Stomach (tissue), 4 donors: ENCODE measurements around the gene RTL5.

Experiments
- CTCF ChIP-seq, 7 experiments: fragments of 450-650 bp in 4 of 7; fragments of 200-600 bp in 3 of 7; sonication (generic) in 3 of 7; IDR thresholded peaks; one replicate each; pipeline ENCODE4 v1.5.1; 2016 to 2019; ENCODE audit warnings: antibody characterized with exemption in 7 of 7, control low read depth in 2 of 7, mild to moderate bottlenecking in 1 of 7
- POLR2A ChIP-seq, 4 donors: fragments of 450-650 bp; IDR thresholded peaks; one replicate each; pipeline ENCODE4 v1.6.1; 2016; ENCODE audit warnings: antibody characterized with exemption in 4 of 4, control low read depth in 2 of 4, mild to moderate bottlenecking in 1 of 4, moderate library complexity in 1 of 4
- POLR2AphosphoS5 ChIP-seq, 3 donors: sonication (generic); formaldehyde crosslinking; IDR thresholded peaks; one replicate each; pipeline ENCODE4 v1.6.1; 2016; ENCODE audit warnings: antibody characterized with exemption in 3 of 3

- TF ChIP-seq CTCF (IDR thresholded peaks at IDR 0.05), result no peak
- no peak for TF ChIP-seq POLR2AphosphoS5 (IDR thresholded peaks at IDR 0.05)
- TF ChIP-seq POLR2A (IDR thresholded peaks at IDR 0.05), result no peak
These were observed 17.4 kb downstream of the RTL5 start for GRCh38 chrX:72114306-72114705.
